GM10266 (cell line): Measurements from ENCODE around the gene TACC3.

Source experiments
- DNase-seq: peaks from one replicate; pipeline ENCODE4 v3.0.0; 2012; ENCODE audit errors: extremely low spot score
- CTCF ChIP-seq: IDR thresholded peaks from 2 replicates; pipeline ENCODE4 v1.5.1; 2012; ENCODE audit warnings: mild to moderate bottlenecking, low read depth; ENCODE audit not compliant: control insufficient read depth, insufficient read depth; ENCODE audit errors: missing control alignments

TACC3 gene

GRCh38 chr4:1705732-1706131 is 15.6 kb upstream of the TACC3 start:
- no peak for DNase-seq
- no peak for TF ChIP-seq CTCF

- no peak for DNase-seq
- TF ChIP-seq CTCF = no peak
These were observed 15.0 kb upstream of the TACC3 start for GRCh38 chr4:1706358-1706757.

GRCh38 chr4:1708581-1708980 is 12.7 kb upstream of the TACC3 start:
- no peak for TF ChIP-seq CTCF
- no peak for DNase-seq

- no peak for TF ChIP-seq CTCF
- no peak for DNase-seq
These were observed 10.2 kb upstream of the TACC3 start for GRCh38 chr4:1711055-1711570.

- no peak for DNase-seq
- TF ChIP-seq CTCF = no peak
These were observed 9.6 kb upstream of the TACC3 start for GRCh38 chr4:1711571-1712215.

GRCh38 chr4:1712216-1713002 is 8.9 kb upstream of the TACC3 start, which contains the start of gene SLBP:
TSS of gene SLBP (minus strand) at chr4:1712319. CDS start at chr4:1712188, 131 bp downstream.
- TF ChIP-seq CTCF = no peak
- DNase-seq = peak; percentile 98

- no peak for DNase-seq
- no peak for TF ChIP-seq CTCF
These were observed 8.1 kb upstream of the TACC3 start for GRCh38 chr4:1713003-1713851.
